Measurements from ENCODE around the gene HCST. TPM values are rescaled to one million over a fixed set of nuclear protein-coding genes. Genes with fewer than 3 reads are reported as not detected.

Gene HCST
- total RNA-seq, 1 donor = 0.36 TPM

GRCh38 chr19:35904311-35905068 is 2.2 kb downstream of the HCST start:
- Histone ChIP-seq H3K27me3 (ENCODE audit: insufficient read depth, low read length) (no peaks in the 10 kb centered on the region), H3K27ac (ENCODE audit: low read depth, low read length) (no peak overlapping the region), H3K4me2 (ENCODE audit: insufficient read depth, low read length) (no peak overlapping the region), H3K4me3 (ENCODE audit: insufficient read depth, low read length) (no peak overlapping the region), H3K36me3 (ENCODE audit: insufficient read depth, low read length) (no peaks in the 10 kb centered on the region), H3K4me1 (ENCODE audit: insufficient read depth, low read length) (peaks cover 23% of the 10 kb centered on the region), H3K79me2 (ENCODE audit: insufficient read depth, low read length) (no peaks in the 10 kb centered on the region), H3K9me3 (ENCODE audit: low read depth, low read length) (no peaks in the 10 kb centered on the region), H2AFZ (ENCODE audit: low read length) (no peak overlapping the region), H4K20me1 (ENCODE audit: insufficient read depth, low read length) (no peaks in the 10 kb centered on the region)
- TF ChIP-seq CTCF (IDR thresholded peaks at IDR 0.05; ENCODE audit: extremely low read depth, low read depth, low read length) = no peak
- peak; percentile 35 for DNase-seq (ENCODE audit: insufficient read length, low spot score, missing footprints)

- Histone ChIP-seq H3K36me3 (ENCODE audit: insufficient read depth, low read length) (no peaks in the 10 kb centered on the region), H3K9me3 (ENCODE audit: low read depth, low read length) (no peaks in the 10 kb centered on the region), H2AFZ (ENCODE audit: low read length) (no peak overlapping the region), H3K4me1 (ENCODE audit: insufficient read depth, low read length) (peaks cover 23% of the 10 kb centered on the region), H3K79me2 (ENCODE audit: insufficient read depth, low read length) (no peaks in the 10 kb centered on the region), H3K27ac (ENCODE audit: low read depth, low read length) (no peak overlapping the region), H3K4me3 (ENCODE audit: insufficient read depth, low read length) (no peak overlapping the region), H3K27me3 (ENCODE audit: insufficient read depth, low read length) (no peaks in the 10 kb centered on the region), H3K4me2 (ENCODE audit: insufficient read depth, low read length) (no peak overlapping the region), H4K20me1 (ENCODE audit: insufficient read depth, low read length) (no peaks in the 10 kb centered on the region)
- peak; percentile 55 for DNase-seq (ENCODE audit: insufficient read length, low spot score, missing footprints)
- TF ChIP-seq CTCF (IDR thresholded peaks at IDR 0.05; ENCODE audit: extremely low read depth, low read depth, low read length) = no peak
These were observed 2.9 kb downstream of the HCST start for GRCh38 chr19:35905178-35905727.

- Histone ChIP-seq H3K4me1 (ENCODE audit: insufficient read depth, low read length) (peaks cover 7% of the 10 kb centered on the region), H3K9me3 (ENCODE audit: low read depth, low read length) (no peaks in the 10 kb centered on the region), H3K4me3 (ENCODE audit: insufficient read depth, low read length) (no peak overlapping the region), H3K27me3 (ENCODE audit: insufficient read depth, low read length) (no peaks in the 10 kb centered on the region), H3K27ac (ENCODE audit: low read depth, low read length) (no peak overlapping the region), H4K20me1 (ENCODE audit: insufficient read depth, low read length) (no peaks in the 10 kb centered on the region), H3K79me2 (ENCODE audit: insufficient read depth, low read length) (no peaks in the 10 kb centered on the region), H3K36me3 (ENCODE audit: insufficient read depth, low read length) (no peaks in the 10 kb centered on the region), H2AFZ (ENCODE audit: low read length) (no peak overlapping the region), H3K4me2 (ENCODE audit: insufficient read depth, low read length) (no peak overlapping the region)
- no peak for TF ChIP-seq CTCF (IDR thresholded peaks at IDR 0.05; ENCODE audit: extremely low read depth, low read depth, low read length)
- DNase-seq (ENCODE audit: insufficient read length, low spot score, missing footprints) = no peak
These were observed 5.0 kb downstream of the HCST start for GRCh38 chr19:35907377-35907745.

GRCh38 chr19:35908010-35908441 is 5.7 kb downstream of the HCST start, which contains the start of gene TYROBP:
Gene TYROBP (minus strand): TSS chr19:35908295. CDS start chr19:35908228, 67 bp downstream.
- H3K4me1 ChIP-seq (ENCODE audit: insufficient read depth, low read length) = peaks cover 5% of the 10 kb centered on the region
- no peaks in the 10 kb centered on the region for H3K36me3 ChIP-seq (ENCODE audit: insufficient read depth, low read length)
- no peak within 1 kb of the TSS for H3K4me2 ChIP-seq (ENCODE audit: insufficient read depth, low read length)
- H3K27me3 ChIP-seq (ENCODE audit: insufficient read depth, low read length) = no peaks in the 10 kb centered on the region
- H3K9me3 ChIP-seq (ENCODE audit: low read depth, low read length) = no peaks in the 10 kb centered on the region
- H4K20me1 ChIP-seq (ENCODE audit: insufficient read depth, low read length) = no peaks in the 10 kb centered on the region
- H3K4me3 ChIP-seq (ENCODE audit: insufficient read depth, low read length) = no peak within 1 kb of the TSS
- DNase-seq (ENCODE audit: insufficient read length, low spot score, missing footprints) = peak; percentile 47
- no peak within 1 kb of the TSS for H3K27ac ChIP-seq (ENCODE audit: low read depth, low read length)
- H2AFZ ChIP-seq (ENCODE audit: low read length) = peak within 1 kb of the TSS; percentile 41
- no peaks in the 10 kb centered on the region for H3K79me2 ChIP-seq (ENCODE audit: insufficient read depth, low read length)
- TF ChIP-seq CTCF (IDR thresholded peaks at IDR 0.05; ENCODE audit: extremely low read depth, low read depth, low read length) = no peak

Data from osteoblast (primary cell).